GM12878 (cell line): ENCODE measurements around the gene ADAMTSL3. TPM values are rescaled to one million over a fixed set of nuclear protein-coding genes. Genes with fewer than 3 reads are reported as not detected.

ENCODE experiments used
- BHLHE40 ChIP-seq, 2 experiments: fragments of 450-650 bp in 1 of 2; IDR thresholded peaks; 2 replicates each; pipeline ENCODE4 v1.6.1; 2011 to 2017; ENCODE audit warnings: low read depth in 2 of 2, borderline replicate concordance in 1 of 2, improper control_type of control experiment in 1 of 2, low read length in 1 of 2, mild to moderate bottlenecking in 1 of 2
- BRCA1 ChIP-seq: IDR thresholded peaks from 2 replicates; pipeline ENCODE4 v1.6.1; 2011; ENCODE audit warnings: low read depth, low read length, improper control_type of control experiment
- CBX3 ChIP-seq: fragments of 200-600 bp; sonication (generic); IDR thresholded peaks from 2 replicates; pipeline ENCODE4 v1.6.1; 2016; ENCODE audit warnings: low read depth, borderline replicate concordance
- CBX5 ChIP-seq: sonication (generic); IDR thresholded peaks from 2 replicates; pipeline ENCODE4 v1.6.1; 2016; ENCODE audit warnings: low read depth, moderate library complexity, mild to moderate bottlenecking, inconsistent platforms
- EED ChIP-seq: sonication (generic); IDR thresholded peaks from 2 replicates; pipeline ENCODE4 v1.6.1; 2016; ENCODE audit warnings: antibody characterized with exemption, low read depth
- ELK1 ChIP-seq: IDR thresholded peaks from 2 replicates; pipeline ENCODE4 v1.6.1; 2012; ENCODE audit warnings: low read depth, low read length, improper control_type of control experiment
- ESRRA ChIP-seq: IDR thresholded peaks from 2 replicates; pipeline ENCODE4 v1.6.1; 2012; ENCODE audit warnings: mild to moderate bottlenecking, low read length, improper control_type of control experiment
- GATAD2B ChIP-seq: fragments of 450-650 bp; conservative IDR thresholded peaks from 2 replicates; pipeline ENCODE4 v1.6.1; 2017; ENCODE audit warnings: low read depth, mild to moderate bottlenecking, moderate library complexity
- MEF2B ChIP-seq: fragments of 450-650 bp; IDR thresholded peaks from 2 replicates; pipeline ENCODE4 v1.6.1; 2018; ENCODE audit warnings: mild to moderate bottlenecking, moderate library complexity; ENCODE audit not compliant: partially characterized antibody, poor library complexity, severe bottlenecking
- MYB ChIP-seq: fragments of 150-350 bp; IDR thresholded peaks from 2 replicates; pipeline ENCODE4 v1.6.1; 2014; ENCODE audit warnings: mild to moderate bottlenecking, low read depth, low read length, borderline replicate concordance
- NFYA ChIP-seq: IDR thresholded peaks from 2 replicates; pipeline ENCODE4 v1.6.1; 2011; ENCODE audit warnings: low read depth, mild to moderate bottlenecking, low read length, improper control_type of control experiment, borderline replicate concordance
- PBX3 ChIP-seq: IDR thresholded peaks from 2 replicates; pipeline ENCODE4 v1.6.1; 2011; ENCODE audit warnings: mild to moderate bottlenecking, low read depth, low read length, moderate library complexity; ENCODE audit not compliant: insufficient replicate concordance
- PML ChIP-seq: IDR thresholded peaks from 2 replicates; pipeline ENCODE4 v1.6.1; 2012; ENCODE audit warnings: low read length, inconsistent platforms
- RB1 ChIP-seq: fragments of 450-650 bp; formaldehyde crosslinking; IDR thresholded peaks from 2 replicates; pipeline ENCODE4 v1.6.1; 2017; ENCODE audit warnings: mild to moderate bottlenecking, borderline replicate concordance
- SIN3A ChIP-seq: IDR thresholded peaks from 2 replicates; pipeline ENCODE4 v1.6.1; 2012; ENCODE audit warnings: low read depth, low read length, improper control_type of control experiment
- SKIL ChIP-seq: fragments of 450-650 bp; IDR thresholded peaks from 2 replicates; pipeline ENCODE4 v1.6.1; 2017; ENCODE audit warnings: mild to moderate bottlenecking, low read depth, inconsistent platforms; ENCODE audit not compliant: poor library complexity, severe bottlenecking
- SMC3 ChIP-seq: IDR thresholded peaks from 2 replicates; pipeline ENCODE4 v1.6.1; 2011; ENCODE audit warnings: low read length, improper control_type of control experiment, borderline replicate concordance
- STAT1 ChIP-seq: fragments of 450-650 bp; conservative IDR thresholded peaks from 2 replicates; pipeline ENCODE4 v1.6.1; 2014; ENCODE audit warnings: antibody characterized with exemption, mild to moderate bottlenecking
- STAT3 ChIP-seq: IDR thresholded peaks from 2 replicates; pipeline ENCODE4 v1.6.1; 2011; ENCODE audit warnings: low read depth, low read length, improper control_type of control experiment
- SUPT20H ChIP-seq: IDR thresholded peaks from 2 replicates; pipeline ENCODE4 v1.6.1; 2011; ENCODE audit warnings: low read depth, mild to moderate bottlenecking, low read length, moderate library complexity, borderline replicate concordance; ENCODE audit not compliant: control insufficient read depth
- TAF1 ChIP-seq: IDR thresholded peaks from 2 replicates; pipeline ENCODE4 v1.6.1; 2011; ENCODE audit warnings: mild to moderate bottlenecking, low read depth, low read length, borderline replicate concordance
- YY1 ChIP-seq: IDR thresholded peaks from 2 replicates; pipeline ENCODE4 v1.6.1; 2011; ENCODE audit warnings: low read depth, mild to moderate bottlenecking, low read length
- ZNF207 ChIP-seq: fragments of 450-650 bp; IDR thresholded peaks from 2 replicates; pipeline ENCODE4 v1.6.1; 2014; ENCODE audit warnings: antibody characterized with exemption, mild to moderate bottlenecking, borderline replicate concordance
- ZNF24 ChIP-seq: fragments of 450-650 bp; IDR thresholded peaks from 2 replicates; pipeline ENCODE4 v1.6.1; 2017; ENCODE audit warnings: antibody characterized with exemption, mild to moderate bottlenecking
- ZNF274 ChIP-seq: IDR thresholded peaks from one replicate; pipeline ENCODE4 v1.8.0; 2011; ENCODE audit not compliant: insufficient read length, insufficient read depth
- polyA plus RNA-seq, 11 experiments: library from polyadenylated mRNA; depleted of rRNA in 4 of 11; unstranded in 6 of 11; stranded (reverse) in 5 of 11; fragments of >200 nt; fragmentation: Nextera tagmentation in 4 of 11; fragmentation: Illumina TruSeq in 1 of 11; extraction: Ambion mirVana in 4 of 11; extraction: Trizol in 1 of 11; gene quantifications; 1 replicate in 1 of 11; 2 replicates in 10 of 11; pipeline versions ENCODE4 v1.2.1 to v1.2.3, GENCODE V29; 2011 to 2016; ENCODE audit warnings: inconsistent platforms in 2 of 11, missing spikeins in 2 of 11, low read depth in 1 of 11
- total RNA-seq, 4 experiments: library from RNA; depleted of rRNA in 3 of 4; stranded (reverse); fragments of >200 nt in 3 of 4; fragmentation: Illumina TruSeq in 1 of 4; extraction: Trizol in 1 of 4; gene quantifications; 2 replicates each; pipeline versions ENCODE4 v1.2.1 to v1.2.3, GENCODE V29; 2013 to 2021
- TF ChIP-seq, protein P1 (sequence below): fragments of 450-650 bp; IDR thresholded peaks from 2 replicates; pipeline ENCODE4 v1.6.1; 2016; ENCODE audit warnings: mild to moderate bottlenecking

The ADAMTSL3 gene
- total and polyA plus RNA-seq, 10 of the 15 experiments (the other 5 are each of a cell fraction or from before 2014, with no cell fraction given), result 0.01 to 0.28 (median 0.13) TPM

- TF ChIP-seq, protein P1, sequence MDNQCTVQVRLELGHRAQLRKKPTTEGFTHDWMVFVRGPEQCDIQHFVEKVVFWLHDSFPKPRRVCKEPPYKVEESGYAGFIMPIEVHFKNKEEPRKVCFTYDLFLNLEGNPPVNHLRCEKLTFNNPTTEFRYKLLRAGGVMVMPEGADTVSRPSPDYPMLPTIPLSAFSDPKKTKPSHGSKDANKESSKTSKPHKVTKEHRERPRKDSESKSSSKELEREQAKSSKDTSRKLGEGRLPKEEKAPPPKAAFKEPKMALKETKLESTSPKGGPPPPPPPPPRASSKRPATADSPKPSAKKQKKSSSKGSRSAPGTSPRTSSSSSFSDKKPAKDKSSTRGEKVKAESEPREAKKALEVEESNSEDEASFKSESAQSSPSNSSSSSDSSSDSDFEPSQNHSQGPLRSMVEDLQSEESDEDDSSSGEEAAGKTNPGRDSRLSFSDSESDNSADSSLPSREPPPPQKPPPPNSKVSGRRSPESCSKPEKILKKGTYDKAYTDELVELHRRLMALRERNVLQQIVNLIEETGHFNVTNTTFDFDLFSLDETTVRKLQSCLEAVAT, result peak; percentile 28; the same call in 1 of the 2 replicates
- no peak for TF ChIP-seq ELK1
- no peak for TF ChIP-seq BRCA1
- no peak for TF ChIP-seq NFYA
- peak; percentile 28 to 42; a peak in 2 of 4 replicates for TF ChIP-seq BHLHE40 (IDR thresholded peaks at IDR 0.05; ENCODE audit: borderline replicate concordance in 1 of 2, low read depth in 2 of 2, low read length in 1 of 2)
- no peak for TF ChIP-seq ZNF24
- TF ChIP-seq SIN3A, result no peak
- TF ChIP-seq ZNF274, result no peak
- no peak for TF ChIP-seq ZNF207
- no peak for TF ChIP-seq MYB
- peak; percentile 60 for TF ChIP-seq SKIL
- TF ChIP-seq YY1, result peak; percentile 66
- peak; percentile 14 for TF ChIP-seq MEF2B
- TF ChIP-seq SUPT20H, result no peak
- TF ChIP-seq RB1, result 0 out of 2 replicates have a peak, but pooled peaks have one; percentile 29
- TF ChIP-seq GATAD2B, result 0 out of 2 replicates have a peak, but pooled peaks have one; percentile 50
- TF ChIP-seq SMC3, result peak; percentile 11; the same call in 1 of the 2 replicates
- TF ChIP-seq TAF1, result peak; percentile 59; the same call in 1 of the 2 replicates
- TF ChIP-seq ESRRA, result no peak
- no peak for TF ChIP-seq PBX3
- TF ChIP-seq STAT1, result 0 out of 2 replicates have a peak, but pooled peaks have one; percentile 6
- TF ChIP-seq CBX5, result peak; percentile 86
- TF ChIP-seq EED, result peak; percentile 89
- no peak for TF ChIP-seq STAT3
- no peak for TF ChIP-seq PML
- no peak for TF ChIP-seq CBX3
Measured at GRCh38 chr15:83955806-83956265, 301.9 kb downstream of the ADAMTSL3 start (continued).
